ENCODE results near the gene KIR2DL1.
"Not testable (repeated sequence)": the region's sequence is repeated elsewhere in the genome, so short reads cannot be mapped to it uniquely, and the experiment has no call there.

KIR2DL1 gene

GRCh38 chr19:54817670-54818536 is 48.3 kb downstream of the KIR2DL1 start:
- DNase-seq (ENCODE audit: low read depth, low spot score), result no peak

- DNase-seq (ENCODE audit: low read depth, low spot score), result not testable (repeated sequence)
Observed at GRCh38 chr19:54824416-54824815, 54.8 kb downstream of the KIR2DL1 start.

- not testable (repeated sequence) for DNase-seq (ENCODE audit: low read depth, low spot score)
Observed at GRCh38 chr19:54825326-54825725, 55.7 kb downstream of the KIR2DL1 start.

- not testable (repeated sequence) for DNase-seq (ENCODE audit: low read depth, low spot score)
Observed at GRCh38 chr19:54828064-54828463, 58.5 kb downstream of the KIR2DL1 start.

- DNase-seq (ENCODE audit: low read depth, low spot score), result not testable (repeated sequence)
Observed at GRCh38 chr19:54832496-54832895, 62.9 kb downstream of the KIR2DL1 start, which contains the start of gene KIR2DS4. Gene KIR2DS4, plus strand, starts transcription at chr19:54832676.
